Activated naive CD4-positive, alpha-beta T cell treated with anti-CD3 and anti-CD28 coated beads, Interleukin-2, amount 50 U/mL, for 24 hours (primary cell): ENCODE measurements around the gene ZNF845.
A peak's percentile ranks its signal among the peaks of the same experiment; 100 is the strongest.
"Not testable (repeated sequence)": the region's sequence is repeated elsewhere in the genome, so short reads cannot be mapped to it uniquely, and the experiment has no call there.

ENCODE experiments used
- H3K27ac Mint-ChIP-seq: one replicate; pipeline ENCODE4 v1.8.0; 2021; ENCODE audit warnings: mild to moderate bottlenecking, mixed read lengths
- H3K27me3 Mint-ChIP-seq: one replicate; pipeline ENCODE4 v1.8.0; 2021; ENCODE audit warnings: mixed read lengths
- H3K36me3 Mint-ChIP-seq: one replicate; pipeline ENCODE4 v1.8.0; 2021; ENCODE audit warnings: mixed read lengths
- H3K4me1 Mint-ChIP-seq: one replicate; pipeline ENCODE4 v1.8.0; 2021; ENCODE audit warnings: mixed read lengths
- H3K4me3 Mint-ChIP-seq: one replicate; pipeline ENCODE4 v1.8.0; 2021; ENCODE audit warnings: mild to moderate bottlenecking, mixed read lengths
- H3K9me3 Mint-ChIP-seq: one replicate; pipeline ENCODE4 v1.8.0; 2021; ENCODE audit warnings: mixed read lengths

Gene ZNF845

GRCh38 chr19:53365134-53365898, 31.8 kb downstream of the ZNF845 start, which contains the start of gene ZNF525:
Gene ZNF525, plus strand, starts transcription at chr19:53365705. Its CDS starts 6,577 bp downstream, at chr19:53372282.
- Mint-ChIP-seq H3K27me3 (no peaks in the 10 kb centered on the region), H3K9me3 (peaks cover 10% of the 10 kb centered on the region), H3K4me3 (peak within 1 kb of the TSS; percentile 96), H3K36me3 (peaks cover 24% of the 10 kb centered on the region), H3K4me1 (peaks cover 28% of the 10 kb centered on the region), H3K27ac (peak within 1 kb of the TSS; percentile 97)

- no peaks in the 10 kb centered on the region for H3K27me3 Mint-ChIP-seq
- peak overlapping the region; percentile 96 for H3K4me3 Mint-ChIP-seq
- peak overlapping the region; percentile 97 for H3K27ac Mint-ChIP-seq
- H3K4me1 Mint-ChIP-seq = peaks cover 28% of the 10 kb centered on the region
- peaks cover 9% of the 10 kb centered on the region for H3K9me3 Mint-ChIP-seq
- H3K36me3 Mint-ChIP-seq = peaks cover 30% of the 10 kb centered on the region
These were observed 32.4 kb downstream of the ZNF845 start for GRCh38 chr19:53365899-53366493.

- Mint-ChIP-seq H3K27me3 (no peaks in the 10 kb centered on the region), H3K4me3 (no peak overlapping the region), H3K4me1 (peaks cover 10% of the 10 kb centered on the region), H3K36me3 (peaks cover 64% of the 10 kb centered on the region), H3K9me3 (peaks cover 9% of the 10 kb centered on the region), H3K27ac (no peak overlapping the region)
These were observed 38.6 kb downstream of the ZNF845 start for GRCh38 chr19:53372196-53372595.

- Mint-ChIP-seq H3K4me3 (no peak overlapping the region), H3K27me3 (no peaks in the 10 kb centered on the region), H3K4me1 (no peaks in the 10 kb centered on the region), H3K9me3 (peaks cover 5% of the 10 kb centered on the region), H3K27ac (no peak overlapping the region), H3K36me3 (peaks cover 73% of the 10 kb centered on the region)
These were observed 40.7 kb downstream of the ZNF845 start for GRCh38 chr19:53374288-53374687.

GRCh38 chr19:53374743-53375142, 41.2 kb downstream of the ZNF845 start:
- H3K27ac Mint-ChIP-seq = no peak overlapping the region
- H3K27me3 Mint-ChIP-seq = no peaks in the 10 kb centered on the region
- no peaks in the 10 kb centered on the region for H3K4me1 Mint-ChIP-seq
- peaks cover 5% of the 10 kb centered on the region for H3K9me3 Mint-ChIP-seq
- no peak overlapping the region for H3K4me3 Mint-ChIP-seq
- peaks cover 74% of the 10 kb centered on the region for H3K36me3 Mint-ChIP-seq

- H3K4me1 Mint-ChIP-seq = no peaks in the 10 kb centered on the region
These were observed 47.8 kb downstream of the ZNF845 start for GRCh38 chr19:53381376-53381775.

GRCh38 chr19:53388168-53388567, 54.6 kb downstream of the ZNF845 start:
- H3K27me3 Mint-ChIP-seq = no peaks in the 10 kb centered on the region
- H3K27ac Mint-ChIP-seq = no peak overlapping the region
- peaks cover 29% of the 10 kb centered on the region for H3K9me3 Mint-ChIP-seq
- H3K4me1 Mint-ChIP-seq = no peaks in the 10 kb centered on the region
- no peak overlapping the region for H3K4me3 Mint-ChIP-seq
- peaks cover 44% of the 10 kb centered on the region for H3K36me3 Mint-ChIP-seq

More at GRCh38 chr19:53381376-53381775, 47.8 kb downstream of the ZNF845 start:
- Mint-ChIP-seq H3K4me3 (no peak overlapping the region), H3K27me3 (no peaks in the 10 kb centered on the region), H3K27ac (no peak overlapping the region), H3K9me3 (peaks cover 41% of the 10 kb centered on the region), H3K36me3 (peaks cover 82% of the 10 kb centered on the region)

GRCh38 chr19:53388904-53389303, 55.4 kb downstream of the ZNF845 start:
- Mint-ChIP-seq H3K27me3 (no peaks in the 10 kb centered on the region), H3K9me3 (peaks cover 27% of the 10 kb centered on the region), H3K27ac (no peak overlapping the region), H3K36me3 (peaks cover 38% of the 10 kb centered on the region), H3K4me1 (peaks cover 3% of the 10 kb centered on the region), H3K4me3 (no peak overlapping the region)

- Mint-ChIP-seq H3K4me1 (peaks cover 5% of the 10 kb centered on the region), H3K9me3 (peaks cover 24% of the 10 kb centered on the region), H3K4me3 (no peak overlapping the region), H3K27me3 (no peaks in the 10 kb centered on the region), H3K36me3 (peaks cover 37% of the 10 kb centered on the region), H3K27ac (no peak overlapping the region)
These were observed 56.0 kb downstream of the ZNF845 start for GRCh38 chr19:53389571-53389970.

GRCh38 chr19:53389978-53390377, 56.4 kb downstream of the ZNF845 start:
- no peak overlapping the region for H3K4me3 Mint-ChIP-seq
- no peak overlapping the region for H3K27ac Mint-ChIP-seq
- H3K36me3 Mint-ChIP-seq = peaks cover 33% of the 10 kb centered on the region
- no peaks in the 10 kb centered on the region for H3K27me3 Mint-ChIP-seq
- H3K4me1 Mint-ChIP-seq = peaks cover 9% of the 10 kb centered on the region
- peaks cover 20% of the 10 kb centered on the region for H3K9me3 Mint-ChIP-seq

GRCh38 chr19:53394522-53394973, 61.0 kb downstream of the ZNF845 start:
- Mint-ChIP-seq H3K27me3 (no peaks in the 10 kb centered on the region), H3K36me3 (peaks cover 14% of the 10 kb centered on the region), H3K27ac (no peak overlapping the region), H3K4me1 (peaks cover 36% of the 10 kb centered on the region), H3K4me3 (peak overlapping the region; percentile 95), H3K9me3 (peaks cover 2% of the 10 kb centered on the region)

- Mint-ChIP-seq H3K27ac (peak within 1 kb of the TSS; percentile 94), H3K4me3 (peak within 1 kb of the TSS; percentile 95)
These were observed 61.7 kb downstream of the ZNF845 start, which contains the start of gene ZNF765 for GRCh38 chr19:53394974-53395839. Gene ZNF765, plus strand, starts transcription at chr19:53395149. Its CDS starts 2,867 bp downstream, at chr19:53398016.

GRCh38 chr19:53395840-53396524, 62.4 kb downstream of the ZNF845 start:
- Mint-ChIP-seq H3K27ac (peak overlapping the region; percentile 94), H3K4me1 (peaks cover 41% of the 10 kb centered on the region), H3K36me3 (peaks cover 19% of the 10 kb centered on the region), H3K4me3 (peak overlapping the region; percentile 95)
- H3K27me3 Mint-ChIP-seq, H3K9me3 Mint-ChIP-seq: not testable (repeated sequence)

More at GRCh38 chr19:53394974-53395839, 61.7 kb downstream of the ZNF845 start, which contains the start of gene ZNF765:
- peaks cover 14% of the 10 kb centered on the region for H3K36me3 Mint-ChIP-seq
- H3K27me3 Mint-ChIP-seq = no peaks in the 10 kb centered on the region
- H3K4me1 Mint-ChIP-seq = peaks cover 39% of the 10 kb centered on the region
- H3K9me3 Mint-ChIP-seq = peaks cover 3% of the 10 kb centered on the region

- Mint-ChIP-seq H3K36me3 (peaks cover 22% of the 10 kb centered on the region), H3K27ac (no peak overlapping the region), H3K27me3 (no peaks in the 10 kb centered on the region), H3K9me3 (peaks cover 5% of the 10 kb centered on the region), H3K4me1 (peaks cover 41% of the 10 kb centered on the region), H3K4me3 (peak overlapping the region; percentile 95)
These were observed 62.9 kb downstream of the ZNF845 start for GRCh38 chr19:53396525-53396868.

- not testable (repeated sequence) for H3K4me3 Mint-ChIP-seq, H3K9me3 Mint-ChIP-seq, H3K27me3 Mint-ChIP-seq
- peaks cover 41% of the 10 kb centered on the region for H3K4me1 Mint-ChIP-seq
- H3K27ac Mint-ChIP-seq = peak overlapping the region; percentile 3
- peaks cover 34% of the 10 kb centered on the region for H3K36me3 Mint-ChIP-seq
These were observed 64.4 kb downstream of the ZNF845 start for GRCh38 chr19:53397918-53398317.
